PC-3 (cell line): ENCODE measurements around the gene PARP16. TPM values are rescaled to one million over a fixed set of nuclear protein-coding genes. Genes with fewer than 3 reads are reported as not detected.
"Not testable (repeated sequence)": the region's sequence is repeated elsewhere in the genome, so short reads cannot be mapped to it uniquely, and the experiment has no call there.

ENCODE experiments used
- ATAC-seq: fragments of 200-7000 bp; cut with Tn5 transposase; 2 replicates; pipeline ENCODE4 v1.9.1; 2020; ENCODE audit warnings: mild to moderate bottlenecking, moderate library complexity
- BruUV-seq: library from RNA; stranded (reverse); fragments of 400-500 nt; replicated peaks from 2 replicates; lab custom pipeline; 2021; lab: Mats Ljungman, UMichigan
- CTCF ChIA-PET: fragments of 300-600 bp; sonication (Branson Sonifier 250); formaldehyde crosslinking; loops from one replicate; lab custom pipeline; 2022; ENCODE audit warnings: antibody characterized with exemption; lab: Charles Lee
- POLR2A ChIA-PET: fragments of 300-600 bp; sonication (Branson Sonifier 250); formaldehyde crosslinking; loops from one replicate; lab custom pipeline; 2022; ENCODE audit warnings: antibody characterized with exemption; ENCODE audit not compliant: unreplicated experiment; lab: Charles Lee
- DNase-seq: peaks from one replicate; pipeline ENCODE4 v3.0.0-alpha.2; 2015
- H2AFZ ChIP-seq: fragments of 300-600 bp; sonication (generic); 2 replicates; pipeline ENCODE4 v1.6.0; 2016; ENCODE audit warnings: antibody characterized with exemption, low read length
- H3F3A ChIP-seq: fragments of 300-600 bp; sonication (generic); one replicate; pipeline ENCODE4 v1.6.0; 2017; ENCODE audit warnings: antibody characterized with exemption, low read length, control low read depth, mild to moderate bottlenecking; ENCODE audit not compliant: unreplicated experiment
- H3K27ac ChIP-seq: fragments of 300-600 bp; sonication (generic); 2 replicates; pipeline ENCODE4 v1.5.1; 2016; ENCODE audit warnings: mild to moderate bottlenecking, low read length
- H3K27me3 ChIP-seq: fragments of 300-600 bp; sonication (generic); 2 replicates; pipeline ENCODE4 v1.6.1; 2016; ENCODE audit warnings: low read length, mixed read lengths
- H3K36me3 ChIP-seq: fragments of 300-600 bp; sonication (generic); 2 replicates; pipeline ENCODE4 v1.6.1; 2016; ENCODE audit warnings: low read depth, mixed run types, low read length, mixed read lengths
- H3K4me1 ChIP-seq: fragments of 300-600 bp; sonication (generic); 2 replicates; pipeline ENCODE4 v1.5.1; 2016; ENCODE audit warnings: low read length; ENCODE audit not compliant: insufficient read depth
- H3K4me2 ChIP-seq: fragments of 300-600 bp; sonication (generic); 2 replicates; pipeline ENCODE4 v1.6.0; 2016; ENCODE audit warnings: low read length
- H3K4me3 ChIP-seq: fragments of 300-600 bp; sonication (generic); 2 replicates; pipeline ENCODE4 v1.5.1; 2016; ENCODE audit warnings: mild to moderate bottlenecking, low read length, mixed read lengths
- H3K79me2 ChIP-seq: fragments of 300-600 bp; sonication (generic); 2 replicates; pipeline ENCODE4 v1.6.1; 2017; ENCODE audit warnings: low read length, mixed read lengths
- H3K9ac ChIP-seq: fragments of 300-600 bp; sonication (generic); 2 replicates; pipeline ENCODE4 v1.6.0; 2016; ENCODE audit warnings: mild to moderate bottlenecking, low read length
- H3K9me2 ChIP-seq: fragments of 300-600 bp; sonication (generic); replicated peaks from 2 replicates; pipeline ENCODE4 v1.6.1; 2016; ENCODE audit warnings: mixed run types, low read length, mixed read lengths
- H3K9me3 ChIP-seq: fragments of 300-600 bp; sonication (generic); 2 replicates; pipeline ENCODE4 v1.6.1; 2016; ENCODE audit warnings: low read length, mixed read lengths
- H4K20me1 ChIP-seq: fragments of 300-600 bp; sonication (generic); 2 replicates; pipeline ENCODE4 v1.6.1; 2016; ENCODE audit warnings: low read length, mixed read lengths
- CTCF ChIP-seq: fragments of 300-600 bp; sonication (generic); conservative IDR thresholded peaks from 2 replicates; pipeline ENCODE4 v1.5.1; 2017; ENCODE audit warnings: antibody characterized with exemption, low read depth, mild to moderate bottlenecking, low read length
- EZH2 ChIP-seq: fragments of 300-600 bp; sonication (generic); IDR thresholded peaks from one replicate; pipeline ENCODE4 v1.6.1; 2017; ENCODE audit warnings: antibody characterized with exemption, mild to moderate bottlenecking, low read length; ENCODE audit not compliant: unreplicated experiment
- EZH2phosphoT487 ChIP-seq: fragments of 300-600 bp; sonication (generic); IDR thresholded peaks from 2 replicates; pipeline ENCODE4 v1.6.1; 2018; ENCODE audit warnings: mild to moderate bottlenecking, antibody characterized with exemption, low read length, borderline replicate concordance
- intact Hi-C: fragments of 100-400 bp; cut with micrococcal nuclease; formaldehyde crosslinking; loops from 2 replicates; pipeline ENCODE4 v1.9.0; 2023
- total RNA-seq: library from RNA; depleted of rRNA; stranded (reverse); fragments of >200 nt; gene quantifications from 2 replicates; pipeline ENCODE4 v1.2.3, GENCODE V29; 2014

PARP16 gene
- total RNA-seq, 1 experiment from 2014 or later, result 6.4 TPM

GRCh38 chr15:65275728-65276126, 11.0 kb downstream of the PARP16 start:
- no peak for TF ChIP-seq EZH2
- no peak for TF ChIP-seq EZH2phosphoT487
- Histone ChIP-seq H4K20me1 (no peaks in the 10 kb centered on the region), H2AFZ (no peak overlapping the region), H3F3A (no peaks in the 10 kb centered on the region), H3K4me1 (peaks cover 7% of the 10 kb centered on the region; the same call in 1 of the 2 replicates), H3K27me3 (no peaks in the 10 kb centered on the region), H3K36me3 (no peaks in the 10 kb centered on the region), H3K4me2 (no peak overlapping the region), H3K9me3 (no peaks in the 10 kb centered on the region), H3K79me2 (no peaks in the 10 kb centered on the region), H3K4me3 (no peak overlapping the region), H3K9me2 (no peaks in the 10 kb centered on the region), H3K27ac (no peak overlapping the region), H3K9ac (no peak overlapping the region)
- BruUV-seq, result no TSS peak
- ChIA-PET POLR2A (no interaction called here), CTCF (no interaction called here)
- intact Hi-C loops, result loop anchor here (10.0 kb wide), 1 partner anchor 221 kb away; no protein-coding TSS in a partner anchor
- peak; percentile 15; the same call in 1 of the 2 replicates for ATAC-seq
- DNase-seq, result peak; percentile 20

GRCh38 chr15:65275104-65275727, 11.5 kb downstream of the PARP16 start:
- H3K4me3 ChIP-seq, result no peak overlapping the region
- no peaks in the 10 kb centered on the region for H3K9me2 ChIP-seq
- H3F3A ChIP-seq, result no peaks in the 10 kb centered on the region
- ChIA-PET CTCF (no interaction called here), POLR2A (no interaction called here)
- H3K4me2 ChIP-seq, result no peak overlapping the region
- no TSS peak for BruUV-seq
- intact Hi-C loops, result loop anchor here (10.0 kb wide), 1 partner anchor 220 kb away; no protein-coding TSS in a partner anchor
- no peak overlapping the region for H3K9ac ChIP-seq
- no peaks in the 10 kb centered on the region for H3K79me2 ChIP-seq
- ATAC-seq (no peak), DNase-seq (no peak)
- H3K4me1 ChIP-seq, result peaks cover 7% of the 10 kb centered on the region; the same call in 1 of the 2 replicates
- no peak overlapping the region for H2AFZ ChIP-seq
- H3K27ac ChIP-seq, result no peak overlapping the region
- no peaks in the 10 kb centered on the region for H4K20me1 ChIP-seq
- H3K36me3 ChIP-seq, result no peaks in the 10 kb centered on the region
- no peaks in the 10 kb centered on the region for H3K9me3 ChIP-seq
- TF ChIP-seq CTCF (no peak), EZH2 (no peak), EZH2phosphoT487 (no peak)
- H3K27me3 ChIP-seq, result no peaks in the 10 kb centered on the region

- CTCF ChIA-PET, result interaction anchor here (0.6 kb wide), 1 partner anchor 16 kb away, joined by 9 read pairs; the partner anchor contains the start of gene PARP16
- H3K79me2 ChIP-seq, H3K9me3 ChIP-seq, H4K20me1 ChIP-seq, H3F3A ChIP-seq, H3K4me3 ChIP-seq, H3K27me3 ChIP-seq, H2AFZ ChIP-seq, H3K4me1 ChIP-seq, POLR2A ChIA-PET, H3K27ac ChIP-seq, BruUV-seq, H3K9ac ChIP-seq, H3K4me2 ChIP-seq, H3K9me2 ChIP-seq, H3K36me3 ChIP-seq: not testable (repeated sequence)
- ATAC-seq (peak; percentile 68; the same call in 1 of the 2 replicates), DNase-seq (peak; percentile 47)
- intact Hi-C loops, result loop anchor here (1.0 to 10.0 kb wide), 2 partner anchors 82 to 216 kb away; no protein-coding TSS in a partner anchor
- TF ChIP-seq CTCF, result peak; percentile 66
Observed at GRCh38 chr15:65270811-65271545, 15.7 kb downstream of the PARP16 start.
